Stomach (tissue), 9 donors: ENCODE measurements around the gene HEXIM1. TPM values are rescaled to one million over a fixed set of nuclear protein-coding genes. Genes with fewer than 3 reads are reported as not detected.

Experiments used
- DNase-seq, 2 donors: peaks; one replicate each; pipeline versions ENCODE4 v3.0.0 to v3.0.0-alpha.2; 2013 to 2019
- H3K27ac ChIP-seq, 5 donors: fragments of 200-600 bp in 4 of 5; sonication (generic) in 4 of 5; one replicate each; pipeline ENCODE4 v1.5.1; 2013 to 2019; ENCODE audit warnings: mild to moderate bottlenecking in 1 of 5, moderate library complexity in 1 of 5
- H3K27me3 ChIP-seq, 3 donors: fragments of 200-600 bp; sonication (generic); one replicate each; pipeline ENCODE4 v1.5.1; 2017 to 2019; ENCODE audit warnings: mixed run types in 1 of 3
- H3K36me3 ChIP-seq, 4 donors: fragments of 200-600 bp; sonication (generic); 1 replicate in 3 of 4; 2 replicates in 1 of 4; pipeline ENCODE4 v1.5.1; 2016 to 2019
- H3K4me1 ChIP-seq, 4 donors: fragments of 200-600 bp; sonication (generic); one replicate each; pipeline ENCODE4 v1.5.1; 2016 to 2019
- H3K4me3 ChIP-seq, 4 donors: fragments of 200-600 bp; sonication (generic) in 3 of 4; one replicate each; pipeline ENCODE4 v1.5.1; 2016 to 2019; ENCODE audit warnings: mild to moderate bottlenecking in 1 of 4
- H3K9me3 ChIP-seq, 4 donors: fragments of 200-600 bp; sonication (generic); one replicate each; pipeline ENCODE4 v1.5.1; 2016 to 2019
- CTCF ChIP-seq, 7 experiments: fragments of 450-650 bp in 4 of 7; fragments of 200-600 bp in 3 of 7; sonication (generic) in 3 of 7; IDR thresholded peaks; one replicate each; pipeline ENCODE4 v1.5.1; 2016 to 2019; ENCODE audit warnings: antibody characterized with exemption in 7 of 7, control low read depth in 2 of 7, mild to moderate bottlenecking in 1 of 7
- EP300 ChIP-seq: sonication (generic); formaldehyde crosslinking; IDR thresholded peaks from one replicate; pipeline ENCODE4 v1.6.1; 2017; ENCODE audit warnings: antibody characterized with exemption
- POLR2A ChIP-seq, 4 donors: fragments of 450-650 bp; IDR thresholded peaks; one replicate each; pipeline ENCODE4 v1.6.1; 2016; ENCODE audit warnings: antibody characterized with exemption in 4 of 4, control low read depth in 2 of 4, mild to moderate bottlenecking in 1 of 4, moderate library complexity in 1 of 4
- POLR2AphosphoS5 ChIP-seq, 3 donors: sonication (generic); formaldehyde crosslinking; IDR thresholded peaks; one replicate each; pipeline ENCODE4 v1.6.1; 2016; ENCODE audit warnings: antibody characterized with exemption in 3 of 3
- WGBS, 5 donors: extraction: QIAGEN DNeasy Blood & Tissue Kit in 3 of 5; methylation state at CpG; one replicate each; pipeline versions ENCODE4 v1.1.5 to v1.1.7; 2013 to 2018; 5-methylcytosine and 5-hydroxymethylcytosine counted together
- intact Hi-C: fragments of 100-400 bp; cut with DNase I; formaldehyde crosslinking; loops from one replicate; pipeline ENCODE4 v1.15.1; 2023; ENCODE audit warnings: low total_unique reads
- polyA plus RNA-seq, 3 donors: library from polyadenylated mRNA; stranded (reverse); fragments of 200-250 nt; gene quantifications; one replicate each; pipeline ENCODE4 v1.2.3, GENCODE V29; 2013
- total RNA-seq, 5 donors: library from RNA; depleted of rRNA; stranded (reverse); fragments of >200 nt; gene quantifications; one replicate each; pipeline versions ENCODE4 v1.1.0 to v1.2.3, GENCODE V29; 2014 to 2016
- donor health status: healthy with polysubstance abuse.
- donor health status: Bipolar disorder and iron deficiency.
- donor health status: healthy.

The HEXIM1 gene
- total and polyA plus RNA-seq, 8 donors: 6.4 to 23.8 (median 15.7) TPM

DNA sequence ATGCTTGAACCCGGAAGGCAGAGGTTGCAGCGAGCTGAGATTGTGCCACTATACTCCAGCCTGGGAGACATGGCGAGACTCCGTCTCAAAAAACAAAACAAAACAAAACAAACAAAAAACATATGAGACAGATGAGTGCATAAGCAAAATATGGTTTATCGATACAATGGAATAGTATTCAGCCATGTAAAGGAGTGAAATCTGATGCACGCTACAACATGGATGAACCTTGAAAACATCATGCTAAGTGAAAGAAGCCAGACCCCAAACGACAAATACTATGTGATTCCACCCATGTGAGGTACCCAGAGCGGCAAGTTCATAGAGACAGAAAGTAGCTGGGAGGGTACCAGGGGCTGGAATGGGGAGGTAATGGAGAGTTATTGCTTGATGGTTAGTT lies 22.8 kb upstream of the HEXIM1 start:
- no peak overlapping the region for H3K4me3 ChIP-seq
- DNase-seq: no peak
- WGBS, 5 donors: 94 to 100% (median 97%) methylated on average over 8 of the region's 8 CpGs

DNA sequence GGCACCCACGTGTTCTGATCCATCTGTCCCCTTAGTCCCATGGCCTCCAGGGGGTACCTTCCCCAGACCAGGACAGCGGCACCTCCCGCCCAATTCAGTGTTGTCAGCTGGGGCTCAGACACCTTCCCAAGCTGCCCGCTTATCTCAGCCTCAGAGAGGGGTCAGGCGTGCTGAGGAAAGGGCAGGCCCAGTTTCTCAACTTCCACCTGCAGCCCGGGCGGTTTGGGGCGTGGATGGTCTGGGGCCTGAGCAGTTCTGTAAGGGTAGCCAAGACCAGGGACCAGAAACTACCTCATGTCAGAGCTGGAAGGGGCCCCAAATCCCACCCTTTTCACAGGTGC lies 21.1 kb upstream of the HEXIM1 start:
- peak; percentile 61 to 66 for DNase-seq
- Histone ChIP-seq H3K9me3 (no peaks in the 10 kb centered on the region), H3K4me1 (peaks cover 70 to 91% (median 82%) of the 10 kb centered on the region in 4 donors), H3K27me3 (no peaks in the 10 kb centered on the region), H3K27ac (peak overlapping the region; percentile 83 to 99 (median 96)), H3K4me3 (peak overlapping the region in 1 of 4 donors; percentile 13), H3K36me3 (no peaks in the 10 kb centered on the region)
- intact Hi-C loops: no loop called here
- WGBS, 5 donors: 32 to 73% (median 58%) methylated on average over 1 to 8 of the region's 8 CpGs
- TF ChIP-seq CTCF (IDR thresholded peaks at IDR 0.05): no peak
- TF ChIP-seq EP300: no peak
- no peak for TF ChIP-seq POLR2AphosphoS5 (IDR thresholded peaks at IDR 0.05)
- TF ChIP-seq POLR2A (IDR thresholded peaks at IDR 0.05): no peak

More for the DNA sequence above, 22.8 kb upstream of the HEXIM1 start:
- peaks cover 59 to 91% (median 69%) of the 10 kb centered on the region in 4 donors for H3K4me1 ChIP-seq
- no peaks in the 10 kb centered on the region for H3K27me3 ChIP-seq
- TF ChIP-seq POLR2A (IDR thresholded peaks at IDR 0.05) (no peak), EP300 (no peak), POLR2AphosphoS5 (IDR thresholded peaks at IDR 0.05) (no peak), CTCF (IDR thresholded peaks at IDR 0.05) (no peak)
- intact Hi-C loops: no loop called here
- peak overlapping the region in 2 of 5 donors; percentile 21 to 78 for H3K27ac ChIP-seq
- peaks cover 0 to 9% (median 5%) of the 10 kb centered on the region in 4 donors for H3K36me3 ChIP-seq
- no peaks in the 10 kb centered on the region for H3K9me3 ChIP-seq

GRCh38 chr17:45127548-45128300 lies 20.6 kb upstream of the HEXIM1 start:
- H3K36me3 ChIP-seq: no peaks in the 10 kb centered on the region
- peak overlapping the region in 2 of 4 donors; percentile 10 to 13 for H3K4me3 ChIP-seq
- peaks cover 65 to 86% (median 79%) of the 10 kb centered on the region in 4 donors for H3K4me1 ChIP-seq
- H3K27me3 ChIP-seq: no peaks in the 10 kb centered on the region
- TF ChIP-seq CTCF (IDR thresholded peaks at IDR 0.05): no peak
- TF ChIP-seq POLR2AphosphoS5 (IDR thresholded peaks at IDR 0.05): peak in 1 of 3 donors; percentile 36
- peak; percentile 88 to 89 for DNase-seq
- no peaks in the 10 kb centered on the region for H3K9me3 ChIP-seq
- H3K27ac ChIP-seq: peak overlapping the region; percentile 83 to 99 (median 96)
- WGBS, 5 donors: 21 to 48% (median 21%) methylated on average over 18 to 20 of the region's 20 CpGs
- intact Hi-C loops: no loop called here

GRCh38 chr17:45128331-45128730 lies 19.9 kb upstream of the HEXIM1 start:
- Histone ChIP-seq H3K4me1 (peaks cover 59 to 84% (median 76%) of the 10 kb centered on the region in 4 donors), H3K27me3 (no peaks in the 10 kb centered on the region), H3K36me3 (no peaks in the 10 kb centered on the region), H3K4me3 (peak overlapping the region in 2 of 4 donors; percentile 10 to 13), H3K27ac (peak overlapping the region; percentile 83 to 99 (median 96)), H3K9me3 (no peaks in the 10 kb centered on the region)
- TF ChIP-seq POLR2A (IDR thresholded peaks at IDR 0.05): no peak
- TF ChIP-seq POLR2AphosphoS5 (IDR thresholded peaks at IDR 0.05): no peak
- TF ChIP-seq EP300: no peak
- TF ChIP-seq CTCF (IDR thresholded peaks at IDR 0.05): no peak
- no peak for DNase-seq
- intact Hi-C loops: no loop called here
- 77 to 87% (median 81%) methylated on average over 4 to 5 of the region's 5 CpGs for WGBS, 5 donors
